Endothelial cell of umbilical vein (primary cell): ENCODE data around the gene DCDC2B.
"Not testable (repeated sequence)": the region's sequence is repeated elsewhere in the genome, so short reads cannot be mapped to it uniquely, and the experiment has no call there.

ENCODE experiments used
- CTCF ChIP-seq, 2 donors: IDR thresholded peaks; 1 replicate in 1 of 2; 2 replicates in 1 of 2; pipeline ENCODE4 v1.5.1; 2011; ENCODE audit warnings: low read length in 2 of 2, mild to moderate bottlenecking in 2 of 2, moderate library complexity in 2 of 2, control low read depth in 1 of 2, inconsistent platforms in 1 of 2, low read depth in 1 of 2; ENCODE audit not compliant: insufficient read depth in 1 of 2; ENCODE audit errors: extremely low read depth in 1 of 2
- EZH2 ChIP-seq: IDR thresholded peaks from 2 replicates; pipeline ENCODE4 v1.6.1; 2012; ENCODE audit warnings: borderline replicate concordance, low read depth, mild to moderate bottlenecking, moderate library complexity, low read length, inconsistent platforms; ENCODE audit not compliant: severe bottlenecking
- POLR2A ChIP-seq: IDR thresholded peaks from 2 replicates; pipeline ENCODE4 v1.6.1; 2012; ENCODE audit warnings: low read depth, mild to moderate bottlenecking, control low read depth, low read length
- POLR2AphosphoS5 ChIP-seq: IDR thresholded peaks from 2 replicates; pipeline ENCODE4 v1.6.1; 2012; ENCODE audit warnings: low read depth, mild to moderate bottlenecking, control low read depth, low read length, moderate library complexity; ENCODE audit not compliant: insufficient read depth

- not testable (repeated sequence) for TF ChIP-seq CTCF (IDR thresholded peaks at IDR 0.05; ENCODE audit: extremely low read depth in 1 of 2, insufficient read depth in 1 of 2, low read depth in 1 of 2, low read length in 2 of 2); POLR2A; EZH2; POLR2AphosphoS5
These were observed 43.3 kb upstream of the DCDC2B start for GRCh38 chr1:32165633-32166032.
